OCI-LY1 (cell line): ENCODE measurements around the gene RASGEF1C.

Experiments used
- H2AFZ ChIP-seq: fragments of 200-600 bp; sonication (generic), shearing (Covaris generic); 2 replicates; pipeline ENCODE4 v1.6.0; 2014; ENCODE audit warnings: antibody characterized with exemption, mild to moderate bottlenecking, low read length
- H3F3A ChIP-seq: fragments of 200-600 bp; sonication (generic), shearing (Covaris generic); 2 replicates; pipeline ENCODE4 v1.6.0; 2014; ENCODE audit warnings: mild to moderate bottlenecking, antibody characterized with exemption, low read length, moderate library complexity; ENCODE audit not compliant: insufficient read depth
- H3K27ac ChIP-seq: fragments of 200-600 bp; sonication (generic); 2 replicates; pipeline ENCODE4 v1.5.1; 2014; ENCODE audit warnings: low read length, mixed run types, mild to moderate bottlenecking, low read depth; ENCODE audit not compliant: poor library complexity, severe bottlenecking
- H3K27me3 ChIP-seq: fragments of 200-600 bp; sonication (generic); 2 replicates; pipeline ENCODE4 v1.6.0; 2014; ENCODE audit warnings: antibody characterized with exemption, mild to moderate bottlenecking, low read length, moderate library complexity; ENCODE audit not compliant: insufficient read depth
- H3K36me3 ChIP-seq: fragments of 200-600 bp; sonication (generic); 2 replicates; pipeline ENCODE4 v1.6.1; 2014; ENCODE audit warnings: mild to moderate bottlenecking, antibody characterized with exemption, low read length, moderate library complexity, mixed read lengths; ENCODE audit not compliant: insufficient read depth
- H3K4me1 ChIP-seq: fragments of 200-600 bp; sonication (generic); 2 replicates; pipeline ENCODE4 v1.5.1; 2014; ENCODE audit warnings: mild to moderate bottlenecking, low read length, moderate library complexity; ENCODE audit not compliant: insufficient read depth, severe bottlenecking
- H3K4me2 ChIP-seq: fragments of 200-600 bp; sonication (generic), shearing (Covaris generic); 2 replicates; pipeline ENCODE4 v1.6.1; 2014; ENCODE audit warnings: low read length
- H3K4me3 ChIP-seq: fragments of 200-600 bp; sonication (generic); 2 replicates; pipeline ENCODE4 v1.5.1; 2014; ENCODE audit warnings: low read length, low read depth, mild to moderate bottlenecking, mixed read lengths; ENCODE audit not compliant: poor library complexity, severe bottlenecking
- H3K79me2 ChIP-seq: fragments of 200-600 bp; shearing (Covaris generic); 2 replicates; pipeline ENCODE4 v1.6.1; 2016; ENCODE audit warnings: mixed run types, low read length, mixed read lengths; ENCODE audit not compliant: insufficient read depth
- H3K9ac ChIP-seq: fragments of 200-600 bp; sonication (generic), shearing (Covaris generic); 2 replicates; pipeline ENCODE4 v1.6.1; 2014; ENCODE audit warnings: mild to moderate bottlenecking, low read length, mixed read lengths
- H3K9me2 ChIP-seq: fragments of 200-600 bp; sonication (generic), shearing (Covaris generic); 2 replicates; pipeline ENCODE4 v1.6.1; 2014; ENCODE audit warnings: low read depth, mild to moderate bottlenecking, low read length, mixed read lengths
- H3K9me3 ChIP-seq: fragments of 200-600 bp; shearing (Covaris generic); 2 replicates; pipeline ENCODE4 v1.6.1; 2014; ENCODE audit warnings: low read length, mixed read lengths
- H4K20me1 ChIP-seq: fragments of 200-600 bp; sonication (generic), shearing (Covaris generic); 2 replicates; pipeline ENCODE4 v1.6.0; 2016; ENCODE audit warnings: mild to moderate bottlenecking, low read length; ENCODE audit not compliant: insufficient read depth
- CTCF ChIP-seq: fragments of 200-600 bp; sonication (generic), shearing (Covaris generic); IDR thresholded peaks from 2 replicates; pipeline ENCODE4 v1.5.1; 2017; ENCODE audit warnings: mild to moderate bottlenecking, antibody characterized with exemption, low read length, moderate library complexity, mixed read lengths
- EZH2 ChIP-seq: fragments of 200-600 bp; sonication (generic), shearing (Covaris generic); IDR thresholded peaks from 2 replicates; pipeline ENCODE4 v1.8.0; 2017; ENCODE audit warnings: borderline replicate concordance, mixed run types, mild to moderate bottlenecking, antibody characterized with exemption, low read length, moderate library complexity, mixed read lengths

Gene RASGEF1C

GRCh38 chr5:180067986-180068385, 141.0 kb downstream of the RASGEF1C start:
- H3K4me1 ChIP-seq = no peaks in the 10 kb centered on the region
- no peaks in the 10 kb centered on the region for H4K20me1 ChIP-seq
- no peaks in the 10 kb centered on the region for H3K36me3 ChIP-seq
- no peaks in the 10 kb centered on the region for H3K9me2 ChIP-seq
- H3K9me3 ChIP-seq = no peaks in the 10 kb centered on the region
- no peak overlapping the region for H2AFZ ChIP-seq
- no peak overlapping the region for H3K9ac ChIP-seq
- TF ChIP-seq EZH2 (no peak), CTCF (no peak)
- H3K27me3 ChIP-seq = peaks cover under 1% of the 10 kb centered on the region; the same call in 1 of the 2 replicates
- no peaks in the 10 kb centered on the region for H3K79me2 ChIP-seq
- no peak overlapping the region for H3K4me2 ChIP-seq
- no peaks in the 10 kb centered on the region for H3F3A ChIP-seq
- no peak overlapping the region for H3K4me3 ChIP-seq
- no peak overlapping the region for H3K27ac ChIP-seq

GRCh38 chr5:180060192-180060591, 148.8 kb downstream of the RASGEF1C start:
- Histone ChIP-seq H3K27me3 (peaks cover 11% of the 10 kb centered on the region; the same call in 1 of the 2 replicates), H3K4me2 (no peak overlapping the region), H3K9ac (no peak overlapping the region), H2AFZ (no peak overlapping the region), H3K79me2 (no peaks in the 10 kb centered on the region), H3K9me3 (no peaks in the 10 kb centered on the region), H3K4me3 (no peak overlapping the region), H3K27ac (no peak overlapping the region), H3K9me2 (no peaks in the 10 kb centered on the region), H3K36me3 (no peaks in the 10 kb centered on the region), H4K20me1 (no peaks in the 10 kb centered on the region), H3F3A (no peaks in the 10 kb centered on the region), H3K4me1 (no peaks in the 10 kb centered on the region)
- no peak for TF ChIP-seq CTCF
- TF ChIP-seq EZH2 = no peak

- peaks cover 11% of the 10 kb centered on the region; the same call in 1 of the 2 replicates for H3K27me3 ChIP-seq
- H3K9me2 ChIP-seq = no peaks in the 10 kb centered on the region
- no peak overlapping the region for H3K27ac ChIP-seq
- no peak overlapping the region for H3K4me2 ChIP-seq
- H3K9me3 ChIP-seq = no peaks in the 10 kb centered on the region
- no peaks in the 10 kb centered on the region for H3F3A ChIP-seq
- no peak overlapping the region for H3K9ac ChIP-seq
- no peak overlapping the region for H3K4me3 ChIP-seq
- TF ChIP-seq EZH2 = no peak
- no peak for TF ChIP-seq CTCF
- H3K36me3 ChIP-seq = no peaks in the 10 kb centered on the region
- no peaks in the 10 kb centered on the region for H3K4me1 ChIP-seq
- no peaks in the 10 kb centered on the region for H3K79me2 ChIP-seq
- no peaks in the 10 kb centered on the region for H4K20me1 ChIP-seq
- no peak overlapping the region for H2AFZ ChIP-seq
These were observed 149.7 kb downstream of the RASGEF1C start for GRCh38 chr5:180059326-180059725.
